ENCODE results near the gene LMAN2. TPM values are rescaled to one million over a fixed set of nuclear protein-coding genes. Genes with fewer than 3 reads are reported as not detected.

LMAN2 gene
- total RNA-seq, 1 donor from 2014 or later, result 137 TPM

DNA sequence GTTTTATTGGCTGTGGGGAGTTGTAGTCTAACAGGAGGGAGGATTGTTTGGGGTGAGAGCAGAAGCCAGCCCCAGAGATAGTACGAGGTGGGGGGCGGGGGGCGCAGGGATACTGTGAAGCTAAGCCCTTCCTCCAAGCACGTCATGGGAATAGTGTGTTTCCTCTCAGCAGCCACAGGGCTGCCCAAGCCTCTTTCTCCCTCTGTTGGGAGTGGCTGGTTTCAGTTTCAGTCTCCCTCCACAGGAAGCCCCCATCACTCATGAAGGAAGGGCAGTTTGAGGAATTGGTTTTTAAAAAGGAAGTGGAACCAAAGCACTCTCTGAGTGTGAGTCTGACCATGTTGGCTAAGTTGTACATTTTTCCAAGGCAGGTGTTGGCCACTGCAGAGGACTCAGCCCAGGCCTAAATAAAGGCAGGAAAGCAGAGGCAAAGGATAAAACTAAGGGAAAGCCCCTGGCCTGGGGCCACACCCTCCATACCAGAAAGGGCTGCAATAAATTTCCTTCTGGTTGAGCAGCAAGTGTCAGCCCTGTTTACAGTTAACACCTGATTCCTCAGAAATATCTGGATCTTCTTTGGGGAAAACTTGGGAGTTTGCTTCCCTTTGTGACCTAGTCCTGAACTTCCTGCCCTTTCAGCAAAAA is 51.1 kb downstream of the LMAN2 start:
- peaks cover 28% of the 10 kb centered on the region for H3K36me3 Mint-ChIP-seq (ENCODE audit: low read depth, unreplicated experiment)

DNA sequence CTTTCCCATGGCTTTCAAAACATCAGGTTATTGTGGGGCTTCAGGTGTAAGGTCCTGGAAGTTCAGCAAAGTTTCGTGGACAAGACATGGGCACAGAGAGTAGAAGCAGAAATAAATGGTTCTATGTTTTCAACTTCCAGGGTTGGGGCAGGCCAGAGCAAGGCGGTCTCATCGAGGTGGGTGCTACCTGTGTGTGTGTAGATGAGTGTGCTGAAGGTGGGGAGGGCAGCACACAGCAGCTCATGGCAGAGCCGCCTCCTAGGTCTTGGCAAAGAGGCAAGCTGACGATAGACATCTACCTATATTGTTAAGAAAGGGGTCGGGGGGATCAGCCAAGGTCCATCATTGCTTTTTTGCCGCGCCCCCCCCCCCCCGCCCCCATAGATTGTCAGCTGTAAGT is 51.8 kb downstream of the LMAN2 start:
- peak overlapping the region; percentile 59 for H3K4me3 Mint-ChIP-seq (ENCODE audit: unreplicated experiment)
- no peak for DNase-seq (ENCODE audit: low spot score)
- no peaks in the 10 kb centered on the region for H3K9me3 Mint-ChIP-seq (ENCODE audit: unreplicated experiment)
- H3K27ac Mint-ChIP-seq (ENCODE audit: unreplicated experiment), result peak overlapping the region; percentile 90
- H3K4me1 Mint-ChIP-seq (ENCODE audit: unreplicated experiment), result peaks cover 73% of the 10 kb centered on the region
- TF ChIP-seq CTCF (IDR thresholded peaks at IDR 0.05; ENCODE audit: unreplicated experiment), result no peak
- H3K36me3 Mint-ChIP-seq (ENCODE audit: low read depth, unreplicated experiment), result peaks cover 26% of the 10 kb centered on the region
- H3K27me3 Mint-ChIP-seq (ENCODE audit: unreplicated experiment), result peaks cover 31% of the 10 kb centered on the region

More for the DNA sequence above, 51.1 kb downstream of the LMAN2 start:
- Mint-ChIP-seq H3K27ac (ENCODE audit: unreplicated experiment) (peak overlapping the region; percentile 97), H3K27me3 (ENCODE audit: unreplicated experiment) (peaks cover 34% of the 10 kb centered on the region), H3K4me1 (ENCODE audit: unreplicated experiment) (peaks cover 73% of the 10 kb centered on the region), H3K9me3 (ENCODE audit: unreplicated experiment) (no peaks in the 10 kb centered on the region), H3K4me3 (ENCODE audit: unreplicated experiment) (no peak overlapping the region)
- peak; percentile 16 for TF ChIP-seq CTCF (IDR thresholded peaks at IDR 0.05; ENCODE audit: unreplicated experiment)
- DNase-seq (ENCODE audit: low spot score), result peak; percentile 60

- peaks cover 21% of the 10 kb centered on the region for H3K27me3 Mint-ChIP-seq (ENCODE audit: unreplicated experiment)
Observed at GRCh38 chr5:177297922-177298321, 53.5 kb downstream of the LMAN2 start.

GRCh38 chr5:177296581-177296980 is 54.9 kb downstream of the LMAN2 start:
- no peak for DNase-seq (ENCODE audit: low spot score)
- peak overlapping the region; percentile 96 for H3K27ac Mint-ChIP-seq (ENCODE audit: unreplicated experiment)
- peaks cover 14% of the 10 kb centered on the region for H3K27me3 Mint-ChIP-seq (ENCODE audit: unreplicated experiment)

More at GRCh38 chr5:177297922-177298321, 53.5 kb downstream of the LMAN2 start:
- no peaks in the 10 kb centered on the region for H3K9me3 Mint-ChIP-seq (ENCODE audit: unreplicated experiment)
- H3K36me3 Mint-ChIP-seq (ENCODE audit: low read depth, unreplicated experiment), result peaks cover 22% of the 10 kb centered on the region
- peak overlapping the region; percentile 30 for H3K27ac Mint-ChIP-seq (ENCODE audit: unreplicated experiment)
- no peak for DNase-seq (ENCODE audit: low spot score)
- TF ChIP-seq CTCF (IDR thresholded peaks at IDR 0.05; ENCODE audit: unreplicated experiment), result no peak
- peaks cover 67% of the 10 kb centered on the region for H3K4me1 Mint-ChIP-seq (ENCODE audit: unreplicated experiment)
- no peak overlapping the region for H3K4me3 Mint-ChIP-seq (ENCODE audit: unreplicated experiment)

More at GRCh38 chr5:177296581-177296980, 54.9 kb downstream of the LMAN2 start:
- H3K4me1 Mint-ChIP-seq (ENCODE audit: unreplicated experiment), result peaks cover 61% of the 10 kb centered on the region
- H3K9me3 Mint-ChIP-seq (ENCODE audit: unreplicated experiment), result no peaks in the 10 kb centered on the region
- peak overlapping the region; percentile 14 for H3K4me3 Mint-ChIP-seq (ENCODE audit: unreplicated experiment)
- TF ChIP-seq CTCF (IDR thresholded peaks at IDR 0.05; ENCODE audit: unreplicated experiment), result no peak
- H3K36me3 Mint-ChIP-seq (ENCODE audit: low read depth, unreplicated experiment), result peaks cover 34% of the 10 kb centered on the region
